NCI-H1436 treated with DMSO at 0.1 percent for 48 hours (cell line): ENCODE data around the gene NHLRC4.
A peak's percentile ranks its signal among the peaks of the same experiment; 100 is the strongest.
"Not testable (repeated sequence)": the region's sequence is repeated elsewhere in the genome, so short reads cannot be mapped to it uniquely, and the experiment has no call there.

Experiments
- DNase-seq: peaks from one replicate; lab custom pipeline; 2025; lab: John Stamatoyannopoulos, UW

The NHLRC4 gene

GRCh38 chr16:583815-584591 lies 17.2 kb downstream of the NHLRC4 start:
- no peak for DNase-seq

GRCh38 chr16:585351-585750 lies 18.5 kb downstream of the NHLRC4 start:
- no peak for DNase-seq

- no peak for DNase-seq
Observed at GRCh38 chr16:586047-586644, 19.3 kb downstream of the NHLRC4 start.

GRCh38 chr16:586645-587590 lies 20.1 kb downstream of the NHLRC4 start:
- DNase-seq, result no peak

- no peak for DNase-seq
Observed at GRCh38 chr16:588639-588888, 21.8 kb downstream of the NHLRC4 start.

GRCh38 chr16:588889-589657 lies 22.3 kb downstream of the NHLRC4 start:
- DNase-seq, result peak; percentile 59

GRCh38 chr16:589658-590187 lies 22.9 kb downstream of the NHLRC4 start, which contains the start of gene RAB40C:
RAB40C (plus strand) TSS chr16:590066; CDS start chr16:590292, 226 bp downstream.
- DNase-seq, result peak; percentile 65

GRCh38 chr16:590188-590814 lies 23.5 kb downstream of the NHLRC4 start:
- DNase-seq, result no peak

GRCh38 chr16:590815-591200 lies 24.0 kb downstream of the NHLRC4 start:
- DNase-seq, result no peak

GRCh38 chr16:591231-591630 lies 24.4 kb downstream of the NHLRC4 start:
- no peak for DNase-seq

GRCh38 chr16:591892-592517 lies 25.2 kb downstream of the NHLRC4 start:
- DNase-seq, result no peak

- peak; percentile 50 for DNase-seq
Observed at GRCh38 chr16:592518-593306, 25.9 kb downstream of the NHLRC4 start.

GRCh38 chr16:593406-593805 lies 26.6 kb downstream of the NHLRC4 start:
- no peak for DNase-seq

- no peak for DNase-seq
Observed at GRCh38 chr16:593807-594206, 27.0 kb downstream of the NHLRC4 start.

- DNase-seq, result no peak
Observed at GRCh38 chr16:595094-595528, 28.3 kb downstream of the NHLRC4 start.

GRCh38 chr16:595942-596735 lies 29.3 kb downstream of the NHLRC4 start:
- DNase-seq, result no peak

GRCh38 chr16:596736-597060 lies 29.9 kb downstream of the NHLRC4 start:
- no peak for DNase-seq

- not testable (repeated sequence) for DNase-seq
Observed at GRCh38 chr16:597655-598054, 30.9 kb downstream of the NHLRC4 start.
